ENCODE data around the gene TSHZ3. TPM values are rescaled to one million over a fixed set of nuclear protein-coding genes. Genes with fewer than 3 reads are reported as not detected.

Gene TSHZ3
- total RNA-seq, 1 donor from 2014 or later: 0.61 TPM

- intact Hi-C loops (cut with micrococcal nuclease): no loop called here
These were observed 32.9 kb downstream of the TSHZ3 start for GRCh38 chr19:31316201-31316951.

DNA sequence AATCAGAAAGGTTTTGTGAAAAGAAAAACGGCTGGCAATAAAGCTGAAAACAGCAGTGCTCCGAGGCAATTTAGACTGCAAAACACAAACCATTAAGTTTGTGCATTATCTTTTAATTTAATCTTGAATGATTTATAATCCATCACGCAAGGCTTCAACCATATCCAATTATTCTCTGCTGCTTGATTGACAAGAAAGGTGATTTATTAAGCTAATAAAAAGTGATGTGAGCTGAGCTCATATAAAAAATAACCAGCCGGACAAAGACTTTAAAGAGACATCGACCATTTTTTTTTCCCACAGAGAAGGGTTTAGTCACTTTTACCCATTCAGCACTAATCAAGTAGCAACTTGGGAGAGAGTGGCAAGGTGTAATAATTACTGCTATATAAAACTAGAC lies 33.6 kb downstream of the TSHZ3 start:
- intact Hi-C loops (cut with micrococcal nuclease): no loop called here

DNA sequence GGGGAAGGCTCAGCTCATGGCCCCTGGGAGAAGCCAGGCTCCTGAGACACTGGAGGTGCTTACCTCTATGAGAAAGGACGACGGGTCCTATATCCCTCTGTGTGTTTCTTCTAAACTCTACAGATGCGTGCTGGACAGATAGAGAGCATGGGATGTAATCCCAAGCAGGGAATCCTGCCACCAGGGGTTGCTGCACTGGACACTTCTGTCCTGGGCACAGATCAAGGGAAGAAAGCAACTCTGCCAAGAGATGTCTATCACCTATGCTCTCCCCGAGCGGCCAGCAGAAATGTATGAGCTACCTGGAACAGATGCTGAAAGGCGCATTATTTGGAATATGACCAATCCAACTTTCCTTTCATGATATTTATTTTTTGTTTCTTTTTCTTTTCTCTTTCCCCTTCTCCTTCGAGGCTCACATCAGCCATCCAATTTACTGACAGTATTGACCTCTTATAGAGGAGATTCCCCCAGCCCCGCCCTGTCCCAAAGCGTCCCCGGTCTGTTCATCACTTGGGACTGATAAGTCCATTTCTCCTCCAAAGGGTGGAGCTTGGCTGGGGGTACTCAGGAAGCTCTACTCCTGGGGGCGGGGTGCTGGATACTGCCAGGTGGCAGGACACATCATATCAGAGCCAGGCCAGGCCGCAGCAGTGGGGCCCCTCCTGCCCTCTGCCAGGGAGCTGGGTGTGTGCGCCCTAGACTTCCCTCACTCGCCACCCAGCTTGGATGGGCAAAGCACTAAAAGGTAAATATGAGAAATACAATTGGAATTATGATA lies 34.2 kb downstream of the TSHZ3 start:
- intact Hi-C loops (cut with micrococcal nuclease): no loop called here

DNA sequence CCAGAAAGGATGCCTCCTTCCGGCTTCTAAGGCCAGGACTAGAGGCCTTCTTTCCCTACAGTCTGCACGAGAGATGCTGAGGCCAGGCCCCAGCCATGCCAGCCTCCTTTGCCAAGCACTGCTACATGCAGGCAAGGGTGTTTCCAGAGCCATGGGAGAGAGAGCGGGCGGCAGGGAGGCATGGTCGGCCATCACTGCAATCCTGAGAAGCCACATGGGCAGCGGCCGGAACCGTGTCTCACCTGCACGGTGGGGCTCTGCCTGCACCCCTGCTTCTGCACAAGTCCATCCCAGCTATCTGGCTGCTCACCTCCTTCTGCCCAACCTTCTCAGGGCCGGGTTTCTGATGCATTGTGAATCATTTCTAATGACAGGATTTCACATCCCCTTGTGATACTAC lies 35.1 kb downstream of the TSHZ3 start:
- intact Hi-C loops (cut with micrococcal nuclease): no loop called here

DNA sequence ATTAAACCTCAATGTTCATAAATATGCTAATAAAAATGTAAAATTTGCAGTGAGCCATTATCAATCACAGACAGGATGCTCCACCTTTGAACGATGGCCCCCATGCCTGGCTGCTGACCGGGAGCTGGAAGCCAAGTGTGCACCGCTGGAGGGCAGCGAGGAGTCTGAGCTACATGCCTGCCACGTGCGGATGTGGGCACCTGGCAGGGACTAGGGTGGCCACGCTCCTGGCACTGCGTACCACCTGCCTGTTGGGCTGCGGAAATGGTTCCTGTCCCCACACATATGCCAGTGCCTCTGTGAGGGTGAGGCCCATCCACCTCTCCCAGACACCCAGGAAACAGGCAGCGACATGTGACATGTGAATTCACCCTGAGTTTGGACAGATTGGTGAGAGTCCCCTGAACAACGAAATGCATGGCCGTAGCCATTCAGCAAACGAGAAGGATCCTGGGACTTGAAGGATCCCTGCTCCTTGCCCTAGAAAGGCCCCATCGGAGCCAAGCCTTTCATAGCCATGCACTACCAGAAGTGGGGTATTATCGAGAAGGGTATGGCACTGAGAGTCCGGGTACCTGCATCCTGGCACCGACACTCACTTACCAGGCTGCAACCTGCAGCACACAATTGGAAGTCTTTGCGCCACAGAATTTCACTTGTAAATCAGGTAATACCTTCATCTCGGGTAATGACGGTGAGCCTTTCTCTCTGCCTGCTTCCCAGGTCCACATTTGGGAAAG lies 35.8 kb downstream of the TSHZ3 start:
- intact Hi-C loops (cut with micrococcal nuclease): no loop called here

DNA sequence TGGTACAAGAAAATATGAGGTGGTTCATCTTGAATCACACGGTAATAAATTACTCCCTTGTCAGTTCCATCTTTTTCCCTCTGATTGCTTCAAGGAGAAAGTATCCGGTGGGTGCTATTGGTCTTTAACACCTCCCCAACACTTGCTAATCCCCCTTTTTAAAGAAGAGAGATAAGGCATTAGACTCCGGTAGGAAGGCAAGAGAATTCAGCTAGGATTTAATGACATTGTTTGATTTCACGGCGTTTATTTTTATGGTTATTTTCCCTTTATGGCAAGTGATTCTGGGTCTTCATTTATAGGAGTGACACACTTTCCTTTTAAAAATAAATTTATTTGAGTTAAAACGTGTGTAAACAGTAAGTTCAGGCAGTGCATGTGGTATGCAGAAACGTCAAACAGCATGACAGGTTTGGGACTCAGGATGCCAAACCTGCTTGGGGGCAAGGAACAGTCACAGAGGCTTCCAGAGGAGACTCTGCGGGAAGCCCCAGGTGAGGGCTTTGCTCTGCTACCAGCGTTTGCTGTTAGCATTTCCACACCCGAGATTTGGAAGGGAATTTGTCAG lies 36.5 kb downstream of the TSHZ3 start:
- intact Hi-C loops (cut with micrococcal nuclease): no loop called here

DNA sequence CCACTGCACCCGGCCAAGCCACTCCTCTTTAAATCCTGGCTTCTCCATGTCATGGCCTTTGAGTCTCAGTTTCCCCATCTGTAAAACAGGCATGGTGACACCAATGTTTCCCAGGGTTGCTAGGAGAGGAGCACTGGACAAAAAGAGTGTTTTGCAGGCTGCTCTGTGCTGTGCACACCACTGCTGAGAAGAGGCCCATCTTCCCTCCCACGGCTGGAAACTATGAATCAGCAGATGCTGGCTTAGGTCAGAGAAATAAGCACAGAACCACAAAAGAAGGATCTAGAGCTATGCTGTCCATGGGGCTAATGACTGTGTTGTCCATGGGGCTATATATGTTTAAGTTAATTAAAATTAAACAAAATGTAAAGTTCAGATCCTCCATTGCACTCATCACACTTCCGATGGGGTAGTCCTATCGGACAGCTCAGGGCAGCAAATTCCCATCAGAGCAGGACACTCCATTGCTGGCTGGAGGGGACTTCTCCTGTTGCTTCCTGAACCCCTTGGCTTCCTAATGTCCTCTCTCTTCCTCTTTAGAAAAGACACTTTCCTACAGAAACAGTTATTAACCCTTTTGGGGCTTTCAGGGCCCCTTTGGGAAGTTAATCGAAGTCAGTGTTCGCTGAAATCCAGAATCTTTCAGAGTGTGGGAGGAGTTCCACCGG lies 37.1 kb downstream of the TSHZ3 start:
- intact Hi-C loops (cut with micrococcal nuclease): no loop called here

GRCh38 chr19:31310432-31311133 lies 38.7 kb downstream of the TSHZ3 start:
- intact Hi-C loops (cut with micrococcal nuclease): no loop called here

- intact Hi-C loops (cut with micrococcal nuclease): no loop called here
These were observed 40.5 kb downstream of the TSHZ3 start for GRCh38 chr19:31308781-31309180.

- intact Hi-C loops (cut with micrococcal nuclease): no loop called here
These were observed 42.1 kb downstream of the TSHZ3 start for GRCh38 chr19:31307071-31307669.

DNA sequence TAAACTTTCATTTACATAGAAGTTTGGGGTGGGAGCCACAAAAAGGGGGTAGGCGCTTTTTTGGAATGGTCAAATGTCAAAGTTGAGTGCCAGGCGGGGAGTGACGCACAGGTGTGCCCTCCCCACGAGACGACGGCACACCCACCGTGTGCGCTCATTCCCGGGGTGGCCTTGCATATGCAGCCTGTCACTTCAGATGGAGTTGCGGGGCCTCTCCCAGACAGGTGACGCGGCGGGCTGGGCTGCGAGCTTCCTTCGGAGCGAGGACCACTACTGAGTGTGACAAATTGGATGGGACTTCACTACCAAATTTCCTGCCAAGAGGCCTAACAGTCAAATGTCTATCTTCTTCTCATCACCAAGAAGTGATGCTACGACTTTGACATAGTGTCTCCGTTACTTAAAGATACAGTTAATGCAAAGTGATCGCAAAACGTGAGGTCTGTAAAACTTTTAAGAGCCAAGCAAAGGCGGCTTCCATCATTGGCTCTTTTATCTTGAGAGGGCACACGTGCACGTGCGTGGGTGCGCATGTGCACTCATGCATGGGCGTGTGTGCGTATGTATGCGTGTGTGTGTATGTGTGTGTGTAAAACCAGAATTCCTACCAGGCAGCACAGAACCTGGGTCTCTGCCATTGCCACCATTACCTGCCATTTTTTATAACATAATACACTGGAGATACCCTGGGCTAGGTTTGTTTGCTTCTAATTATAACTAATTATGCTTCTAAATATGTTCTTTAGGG lies 43.1 kb downstream of the TSHZ3 start:
- intact Hi-C loops (cut with micrococcal nuclease): no loop called here

- intact Hi-C loops (cut with micrococcal nuclease): no loop called here
These were observed 44.4 kb downstream of the TSHZ3 start for GRCh38 chr19:31304831-31305312.

GRCh38 chr19:31303262-31303815 lies 45.9 kb downstream of the TSHZ3 start:
- intact Hi-C loops (cut with micrococcal nuclease): no loop called here

DNA sequence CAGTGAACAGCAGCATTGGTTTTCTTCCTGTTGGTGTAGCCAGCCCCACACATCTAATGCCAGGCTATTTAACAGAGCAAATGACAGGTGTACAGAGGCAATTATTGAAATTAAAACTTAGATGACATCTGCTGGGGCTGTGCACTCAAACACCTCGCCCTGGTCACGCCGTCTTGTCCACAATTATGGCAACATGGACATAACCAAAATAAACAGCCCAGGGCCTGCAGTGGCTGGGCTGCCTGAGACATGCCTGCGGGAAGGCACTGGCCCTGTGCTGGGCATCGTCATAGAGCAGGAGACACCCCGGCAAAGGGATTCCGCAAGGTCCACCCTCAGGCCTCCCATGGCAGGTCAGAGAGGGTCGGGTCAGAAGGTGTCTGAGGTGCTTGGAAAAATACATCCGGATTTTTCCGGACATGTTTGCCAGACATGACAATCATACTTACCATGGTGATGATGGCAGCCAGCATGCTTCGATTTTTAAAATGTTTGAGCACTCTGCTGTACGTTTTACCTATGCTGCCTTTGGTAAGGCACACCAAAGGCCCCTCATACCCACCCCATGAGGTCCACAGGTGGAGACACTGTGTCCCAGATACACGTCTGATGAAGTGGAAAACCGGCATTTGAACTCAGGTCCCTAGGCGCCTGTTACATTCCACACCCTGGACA lies 47.8 kb downstream of the TSHZ3 start:
- intact Hi-C loops (cut with micrococcal nuclease): no loop called here

- intact Hi-C loops (cut with micrococcal nuclease): no loop called here
These were observed 48.8 kb downstream of the TSHZ3 start for GRCh38 chr19:31300422-31300821.

- intact Hi-C loops (cut with micrococcal nuclease): no loop called here
These were observed 49.6 kb downstream of the TSHZ3 start for GRCh38 chr19:31299665-31300064.

- intact Hi-C loops (cut with micrococcal nuclease): no loop called here
These were observed 51.2 kb downstream of the TSHZ3 start for GRCh38 chr19:31297991-31298390.

DNA sequence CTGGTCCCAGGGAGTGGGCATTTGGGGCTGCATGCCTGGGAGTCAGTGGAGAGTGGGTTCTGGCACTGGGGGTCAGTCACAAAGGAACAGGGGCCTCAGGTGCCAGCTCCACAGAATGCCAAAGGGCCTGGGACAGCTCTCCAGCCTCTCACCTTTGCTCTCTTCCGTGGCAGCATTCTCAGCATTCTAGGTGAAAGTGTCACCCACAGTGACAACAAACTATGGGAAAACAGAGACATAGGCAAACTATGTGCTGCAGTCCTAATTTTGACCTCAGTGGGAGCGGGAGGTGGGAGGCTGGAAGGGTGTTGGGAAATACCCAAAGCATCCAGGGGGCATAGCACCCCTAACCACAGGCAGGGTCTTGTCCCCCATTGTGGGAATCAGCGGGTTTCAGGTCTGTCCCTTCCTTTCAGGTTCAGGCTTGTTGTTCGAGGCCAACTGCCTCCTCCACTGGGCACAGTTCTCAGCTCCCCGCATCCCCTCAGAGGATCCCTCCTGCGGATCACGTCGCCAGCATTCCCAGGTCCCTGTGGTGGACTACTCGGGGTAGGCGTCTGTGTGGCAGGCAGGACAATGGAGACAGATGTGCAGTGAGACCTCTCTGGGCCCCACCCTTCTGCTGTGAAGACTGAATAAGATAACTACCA lies 52.4 kb downstream of the TSHZ3 start:
- intact Hi-C loops (cut with micrococcal nuclease): no loop called here

Measured in T-helper 2 cell treated with Interferon-gamma antibody and Interleukin-4, amounts not matched to agents 100 ng/mL and 5 ng/mL, for 36 hours (primary cell).